ENCODE results near the gene TUBB4B.

Gene TUBB4B

DNA sequence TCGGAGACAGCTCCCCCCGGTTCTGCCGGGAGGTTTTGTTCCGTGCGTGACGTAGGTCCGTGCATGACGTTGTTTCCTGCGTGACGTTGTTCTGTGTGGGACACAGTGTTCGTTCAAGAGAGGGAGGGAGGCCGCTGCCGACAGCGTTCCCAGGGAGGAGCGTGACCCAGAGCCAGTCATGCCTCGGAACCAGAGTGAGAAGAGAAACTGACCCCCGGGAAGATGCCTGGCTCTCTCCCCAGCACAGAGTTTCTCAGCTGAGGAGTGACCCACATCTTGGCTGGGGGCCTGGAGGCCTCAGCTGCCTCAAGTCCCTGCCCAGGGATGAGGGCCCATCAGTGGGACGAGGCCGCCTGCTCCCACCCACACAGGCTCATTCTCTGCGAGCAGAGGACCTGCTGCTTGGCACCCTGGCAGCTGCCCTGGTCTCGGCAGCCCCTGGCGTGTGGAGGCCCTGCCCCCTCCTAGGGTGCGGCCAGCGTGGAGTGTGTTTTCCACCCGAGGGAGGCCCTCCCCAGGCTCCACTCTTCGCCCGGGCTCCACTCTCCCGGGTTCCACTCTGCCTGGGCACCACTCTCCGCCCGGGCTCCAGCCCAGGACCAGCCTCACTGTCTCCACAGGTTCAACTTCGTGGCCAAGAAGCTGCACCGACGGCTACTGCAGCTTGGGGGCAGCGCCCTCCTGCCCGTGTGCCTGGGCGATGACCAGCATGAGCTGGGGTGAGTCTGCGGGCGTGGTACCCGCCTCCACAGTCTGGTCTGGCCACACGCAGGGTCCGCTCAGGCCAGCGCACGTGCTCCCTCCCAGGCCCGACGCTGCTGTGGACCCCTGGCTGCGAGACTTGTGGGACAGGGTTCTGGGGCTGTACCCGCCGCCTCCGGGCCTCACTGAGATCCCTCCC, 27.7 kb upstream of the TUBB4B start:
- no peak for DNase-seq

DNA sequence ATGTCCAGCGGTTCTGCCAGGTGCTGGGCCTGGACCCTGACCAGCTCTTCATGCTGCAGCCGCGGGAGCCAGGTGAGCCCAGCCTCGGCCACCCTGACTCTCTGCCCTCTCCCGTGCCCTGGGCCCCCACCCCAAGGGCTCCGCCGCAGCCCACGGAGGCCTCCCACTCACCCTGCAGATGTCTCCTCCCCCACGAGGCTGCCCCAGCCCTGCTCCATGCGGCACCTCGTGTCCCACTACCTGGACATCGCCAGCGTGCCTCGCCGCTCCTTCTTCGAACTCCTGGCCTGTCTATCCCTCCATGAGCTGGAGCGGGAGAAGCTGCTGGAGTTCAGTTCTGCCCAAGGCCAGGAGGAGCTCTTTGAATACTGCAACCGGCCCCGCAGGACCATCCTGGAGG, 26.5 kb upstream of the TUBB4B start:
- DNase-seq: no peak

DNA sequence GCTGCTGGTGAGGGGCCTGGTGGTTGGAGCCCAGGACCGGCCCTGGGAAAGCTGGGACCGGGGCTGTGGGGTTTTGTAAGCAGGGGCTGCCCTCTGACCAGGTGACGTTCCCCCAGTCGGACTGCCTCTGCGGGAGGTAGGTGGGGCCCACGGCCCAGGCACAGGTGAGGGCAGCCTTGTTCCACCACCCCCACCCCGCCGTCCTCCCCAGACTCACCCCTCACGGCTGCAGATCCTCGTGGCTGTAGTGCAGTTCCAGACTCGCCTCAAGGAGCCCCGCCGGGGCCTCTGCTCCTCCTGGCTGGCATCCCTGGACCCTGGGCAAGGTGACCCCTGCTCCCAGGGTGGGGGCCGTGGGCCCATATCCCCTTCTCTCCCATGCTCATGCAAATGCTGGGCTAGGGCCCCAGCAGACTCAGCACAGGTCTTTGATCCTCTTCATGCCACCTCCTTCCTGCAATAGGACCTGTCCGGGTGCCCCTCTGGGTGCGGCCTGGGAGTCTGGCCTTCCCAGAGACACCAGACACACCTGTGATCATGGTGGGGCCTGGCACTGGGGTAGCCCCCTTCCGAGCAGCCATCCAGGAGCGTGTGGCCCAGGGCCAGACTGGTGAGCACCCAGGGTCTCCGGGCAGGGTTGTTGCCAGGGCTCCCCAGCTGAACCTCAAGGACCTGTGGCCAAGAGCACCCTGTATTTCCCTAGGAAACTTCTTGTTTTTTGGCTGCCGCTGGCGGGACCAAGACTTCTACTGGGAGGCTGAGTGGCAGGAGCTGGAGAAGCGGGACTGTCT, 25.7 kb upstream of the TUBB4B start:
- DNase-seq: no peak

DNA sequence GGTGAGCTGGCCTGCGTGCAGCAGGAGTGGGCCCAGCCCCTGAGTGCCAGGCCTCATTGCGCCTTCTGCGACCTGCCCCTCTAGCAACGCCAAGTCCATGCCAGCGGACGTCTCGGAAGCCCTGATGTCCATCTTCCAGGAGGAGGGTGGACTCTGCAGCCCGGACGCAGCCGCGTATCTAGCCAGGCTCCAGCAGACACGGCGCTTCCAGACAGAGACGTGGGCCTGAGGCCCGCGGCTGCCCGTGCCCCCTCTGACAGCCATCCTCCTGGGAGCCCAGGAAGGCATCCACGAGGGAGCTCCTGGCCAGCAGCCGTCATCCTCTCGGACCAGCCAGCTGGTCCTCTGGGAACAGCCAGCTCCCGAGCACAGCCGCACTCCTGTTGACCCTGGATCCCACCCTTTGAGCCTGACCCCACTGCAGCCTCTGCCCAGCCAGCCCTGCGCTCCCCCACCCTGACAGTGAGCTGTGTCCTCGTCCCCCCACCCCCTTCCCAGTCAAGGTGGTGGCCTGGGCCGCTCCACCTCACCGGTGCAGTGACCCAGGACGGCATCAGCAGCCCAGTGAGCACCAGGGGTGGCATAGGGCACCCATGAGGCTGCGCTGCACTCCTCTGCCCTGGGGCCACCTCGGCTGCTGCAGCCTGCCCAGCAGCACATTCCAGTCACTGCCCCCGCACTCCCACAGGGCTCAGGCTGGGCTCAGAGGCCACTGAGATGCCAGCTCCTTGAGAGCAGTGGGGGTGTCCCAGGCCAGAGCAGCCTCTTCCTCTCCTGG, 24.7 kb upstream of the TUBB4B start:
- DNase-seq: no peak

DNA sequence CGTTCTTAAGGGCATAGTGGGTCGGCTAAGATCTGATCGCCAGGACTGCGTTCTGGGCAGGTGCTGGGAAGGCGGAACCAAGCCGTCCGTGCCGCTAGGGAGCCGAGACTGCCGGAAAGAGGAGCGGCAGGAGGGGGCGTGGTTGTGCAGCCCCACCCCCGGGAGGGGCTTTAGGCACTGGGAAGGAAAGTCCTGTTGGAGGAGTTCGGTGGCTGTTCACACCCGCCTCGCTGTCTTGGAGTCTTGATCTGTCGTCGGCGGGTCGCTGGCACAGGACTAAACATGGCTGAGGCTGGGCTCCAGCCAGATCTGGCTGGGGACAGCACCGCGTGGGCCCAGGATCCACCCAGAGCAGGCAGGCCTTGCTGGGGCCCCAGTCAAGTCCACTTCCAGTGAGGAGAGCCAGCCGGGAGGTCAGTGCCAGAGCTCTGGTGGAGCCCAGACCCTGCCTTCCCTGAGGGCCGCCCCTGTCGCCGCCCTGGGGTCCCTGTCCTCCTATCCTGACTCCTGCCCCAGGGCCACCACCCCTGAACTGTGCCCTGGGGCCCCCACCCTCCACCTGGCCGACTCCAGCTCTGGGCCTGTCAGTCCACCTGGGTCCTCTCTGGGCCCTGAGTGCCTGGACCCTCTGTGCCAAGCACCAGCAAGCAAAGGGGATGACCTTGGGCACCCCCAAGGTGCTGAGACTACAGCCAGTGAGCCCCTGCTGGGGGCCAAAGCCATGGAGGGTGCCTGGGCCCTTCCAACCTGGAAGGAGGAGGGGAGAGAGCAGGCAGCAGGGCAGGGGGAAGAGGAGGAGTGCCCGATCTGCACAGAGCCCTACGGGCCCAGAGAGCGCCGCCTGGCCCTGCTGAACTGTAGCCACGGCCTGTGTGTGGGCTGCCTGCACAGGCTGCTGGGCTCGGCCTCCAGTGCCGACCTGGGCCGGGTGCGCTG, 23.5 kb upstream of the TUBB4B start:
- no peak for DNase-seq

DNA sequence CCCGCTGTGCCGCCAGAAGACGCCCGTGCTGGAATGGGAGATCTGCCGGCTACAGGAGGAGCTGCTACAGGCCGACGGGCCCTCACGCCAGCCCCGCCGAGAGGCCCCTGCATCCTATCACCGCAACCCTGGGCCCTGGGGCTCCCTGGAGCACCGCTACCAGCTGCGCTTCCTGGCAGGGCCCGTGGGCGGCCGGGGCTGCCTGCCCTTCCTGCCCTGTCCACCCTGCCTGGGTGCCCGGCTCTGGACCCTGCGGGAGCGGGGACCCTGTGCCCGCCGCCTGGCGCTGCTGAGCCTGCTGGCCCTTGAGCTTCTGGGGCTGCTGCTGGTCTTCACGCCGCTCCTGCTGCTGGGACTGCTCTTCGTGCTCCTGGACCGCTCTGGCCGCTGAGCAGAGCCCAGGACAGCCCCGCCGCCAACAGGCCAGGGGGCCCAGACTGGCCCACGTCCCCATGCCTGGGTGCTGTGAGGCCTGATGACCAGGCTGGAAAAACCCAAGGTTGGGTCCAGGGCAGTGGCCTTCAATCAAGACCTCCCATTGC, 22.8 kb upstream of the TUBB4B start:
- DNase-seq: no peak

DNA sequence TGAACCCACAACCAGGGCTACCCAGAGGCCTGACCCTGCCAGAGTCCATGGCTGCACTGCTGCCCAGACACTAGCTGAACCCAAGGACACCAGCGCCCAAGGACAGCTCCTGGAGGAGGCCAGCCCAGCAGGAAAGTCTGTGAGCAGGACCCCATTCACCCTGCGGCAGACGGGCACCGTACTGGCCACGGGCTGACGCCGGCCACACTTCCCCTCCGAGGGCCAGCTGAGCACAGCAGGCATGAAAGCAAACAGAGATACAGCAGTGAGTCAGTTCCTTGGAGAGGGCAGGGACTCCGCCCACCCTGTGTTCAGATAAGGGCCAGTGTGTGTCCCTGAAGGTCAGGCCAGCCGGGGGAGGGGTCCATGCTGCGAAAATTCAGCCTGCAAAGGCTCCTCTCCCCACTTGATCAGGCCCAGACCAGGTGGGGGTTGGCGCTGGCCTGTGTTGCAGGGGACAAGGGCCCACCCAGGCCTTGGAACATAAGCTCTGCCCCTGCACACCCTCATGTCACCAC, 22.3 kb upstream of the TUBB4B start:
- DNase-seq: no peak

DNA sequence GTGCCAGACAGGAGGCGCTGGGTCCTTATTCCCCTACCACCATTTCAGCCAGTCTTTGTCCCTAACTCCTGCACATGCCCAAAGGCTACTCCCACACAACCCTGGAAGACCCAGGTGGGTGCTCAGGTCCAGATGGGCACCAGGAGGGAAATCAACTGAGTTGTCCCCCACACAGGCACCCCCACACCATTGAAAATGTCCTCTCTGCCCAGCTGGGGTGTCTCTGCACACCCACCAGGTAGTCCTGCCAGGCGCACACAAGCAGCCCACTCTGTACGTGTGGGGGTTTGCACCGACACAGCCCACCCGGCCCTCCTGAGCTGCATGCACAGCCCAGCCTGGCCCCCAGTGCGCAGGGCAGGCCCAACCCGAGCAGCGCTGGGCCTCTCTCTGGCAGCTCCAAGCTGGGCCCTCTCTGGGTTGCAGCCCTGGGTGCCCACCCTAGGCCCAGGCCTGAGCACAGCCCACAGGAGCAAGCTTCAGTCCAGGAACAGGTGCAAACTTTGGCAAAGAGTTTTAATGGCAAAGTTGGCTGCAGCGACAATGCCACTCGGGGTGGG, 21.2 kb upstream of the TUBB4B start:
- no peak for DNase-seq

DNA sequence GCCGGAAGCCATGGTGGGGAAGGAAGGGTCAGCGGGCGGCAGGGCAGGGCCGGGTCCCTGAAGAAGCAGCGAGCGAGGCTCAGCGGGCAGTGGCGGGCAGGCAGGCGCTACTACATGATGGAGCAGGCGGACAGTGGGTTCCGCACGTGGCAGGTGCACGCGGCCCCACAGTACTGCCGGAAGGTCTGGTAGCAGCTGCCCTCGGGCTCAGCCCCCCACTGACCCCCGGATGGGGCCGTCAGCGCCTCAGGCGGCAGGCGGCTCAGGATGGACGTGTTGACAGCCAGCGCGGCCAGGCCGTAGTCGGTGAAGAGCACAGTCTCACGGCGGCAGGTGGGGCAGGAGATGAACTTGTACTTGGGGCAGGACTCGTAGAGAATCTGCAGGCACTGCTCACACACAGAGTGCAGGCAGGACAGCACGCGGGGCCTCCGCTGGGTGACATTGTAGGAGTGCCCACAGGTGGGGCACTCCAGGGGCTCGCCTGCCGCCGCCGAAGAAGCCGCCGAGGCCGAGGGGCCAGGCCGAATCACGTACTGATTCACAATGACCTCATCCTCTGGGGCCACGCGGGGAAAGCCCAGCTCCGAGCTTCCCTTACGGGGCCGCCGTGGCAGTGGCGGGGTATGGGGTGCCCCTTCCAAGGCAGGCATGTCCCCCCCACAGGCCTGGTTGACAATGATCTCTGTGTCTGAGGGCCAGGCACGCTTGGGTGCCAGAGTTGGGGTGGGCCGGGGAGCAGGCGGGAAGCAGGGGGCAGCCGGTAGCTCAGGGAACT, 20.6 kb upstream of the TUBB4B start:
- no peak for DNase-seq

DNA sequence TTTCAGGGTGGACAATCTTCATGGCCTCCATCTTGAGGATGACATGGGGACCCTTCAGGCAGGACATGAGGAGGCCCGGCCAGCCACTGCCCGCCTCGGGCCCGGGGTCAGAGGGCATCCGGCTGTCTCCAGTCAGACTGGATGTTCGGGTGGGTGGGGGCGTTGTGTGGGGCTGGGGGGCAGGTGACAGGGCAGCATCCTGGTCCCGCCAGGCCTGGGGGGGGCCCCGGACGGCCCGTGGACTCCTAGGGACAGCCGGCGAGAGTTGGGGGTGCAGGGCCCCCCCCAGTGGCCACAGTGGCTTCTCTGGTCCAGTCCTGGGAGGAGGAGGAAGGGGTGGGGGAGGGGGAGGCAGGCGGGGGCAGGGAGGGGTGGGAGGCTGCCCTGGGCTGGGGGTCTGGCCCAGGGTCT, 20.0 kb upstream of the TUBB4B start:
- no peak for DNase-seq

DNA sequence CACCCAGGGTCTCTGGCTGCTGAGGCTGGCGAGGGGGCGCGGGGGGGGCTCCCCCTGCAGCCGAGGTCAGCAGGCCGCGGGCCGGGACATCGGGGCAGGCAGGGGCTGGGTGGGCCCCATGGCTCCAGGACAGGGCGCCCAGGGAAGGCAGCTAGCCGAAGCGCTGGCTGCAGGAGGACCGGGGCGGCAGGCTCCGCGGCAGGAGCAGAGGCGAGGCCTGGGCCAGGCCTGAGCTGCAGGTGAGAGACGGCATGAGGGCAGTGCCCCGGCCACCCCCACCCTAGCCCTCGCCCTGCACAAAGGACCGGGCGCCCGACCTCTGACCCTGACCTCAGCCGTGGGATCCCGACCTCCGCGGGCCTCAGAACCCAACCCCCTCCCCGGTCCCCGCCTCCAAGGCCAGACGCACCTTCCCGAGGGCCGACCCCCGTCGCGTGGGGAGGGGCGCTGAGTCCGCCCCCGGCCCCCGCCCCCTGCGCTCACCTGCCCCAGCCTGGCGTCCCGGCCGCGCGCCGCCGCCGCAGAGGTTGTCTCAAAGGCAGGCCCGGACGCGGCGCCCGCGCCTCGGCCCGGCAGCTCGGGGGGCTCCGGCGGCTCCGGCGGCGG, 19.5 kb upstream of the TUBB4B start:
- no peak for DNase-seq

DNA sequence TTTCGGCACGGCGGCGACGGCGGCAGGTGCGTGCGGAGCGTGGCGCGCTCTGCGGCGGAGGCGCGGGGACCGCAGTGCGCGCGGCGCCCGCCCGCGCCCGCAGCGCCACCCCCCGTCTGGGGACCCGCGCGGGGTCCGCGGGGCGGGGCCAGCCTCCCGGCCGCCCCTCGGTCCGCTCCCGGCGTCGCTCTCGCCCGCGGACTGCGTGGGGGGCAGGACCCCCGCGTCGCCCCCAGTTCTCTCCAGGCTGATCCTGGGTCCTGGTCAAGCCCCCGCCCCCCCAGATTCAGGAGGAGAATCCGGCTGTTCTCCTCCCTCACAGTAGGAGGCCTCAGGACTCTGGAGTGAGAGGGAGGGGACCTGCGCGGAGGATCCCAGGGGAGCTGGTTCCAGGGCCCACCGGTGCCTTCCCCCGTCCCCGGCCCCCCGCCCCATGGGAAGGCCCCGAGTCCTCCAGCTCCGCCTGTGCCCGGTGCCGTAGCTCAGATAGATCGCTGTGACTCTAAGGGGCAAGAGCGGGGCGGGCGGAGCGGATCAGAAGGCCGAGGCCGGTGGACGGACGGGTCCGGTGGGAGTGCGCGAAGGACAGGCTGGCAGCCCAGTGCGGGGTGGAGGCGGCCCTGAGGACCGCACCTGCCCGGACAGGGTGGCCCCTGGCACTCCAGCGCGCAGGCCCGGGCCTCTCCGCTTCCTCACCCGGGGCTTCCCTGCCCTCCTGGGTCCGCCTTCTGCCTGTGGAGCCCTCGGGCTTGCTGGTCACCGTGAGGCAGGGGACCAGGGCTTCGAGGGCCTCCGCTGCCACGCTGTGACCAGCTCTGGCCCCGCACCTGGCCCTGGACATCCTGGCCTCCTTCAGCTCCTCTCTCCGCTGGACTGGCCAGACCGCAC, 18.7 kb upstream of the TUBB4B start, which contains the start of gene RNF208:
TSS of gene RNF208 (minus strand) at position 51 of the 888 bp plus-strand sequence. CDS start 1,028 bp downstream, outside the sequence.
- DNase-seq: no peak

DNA sequence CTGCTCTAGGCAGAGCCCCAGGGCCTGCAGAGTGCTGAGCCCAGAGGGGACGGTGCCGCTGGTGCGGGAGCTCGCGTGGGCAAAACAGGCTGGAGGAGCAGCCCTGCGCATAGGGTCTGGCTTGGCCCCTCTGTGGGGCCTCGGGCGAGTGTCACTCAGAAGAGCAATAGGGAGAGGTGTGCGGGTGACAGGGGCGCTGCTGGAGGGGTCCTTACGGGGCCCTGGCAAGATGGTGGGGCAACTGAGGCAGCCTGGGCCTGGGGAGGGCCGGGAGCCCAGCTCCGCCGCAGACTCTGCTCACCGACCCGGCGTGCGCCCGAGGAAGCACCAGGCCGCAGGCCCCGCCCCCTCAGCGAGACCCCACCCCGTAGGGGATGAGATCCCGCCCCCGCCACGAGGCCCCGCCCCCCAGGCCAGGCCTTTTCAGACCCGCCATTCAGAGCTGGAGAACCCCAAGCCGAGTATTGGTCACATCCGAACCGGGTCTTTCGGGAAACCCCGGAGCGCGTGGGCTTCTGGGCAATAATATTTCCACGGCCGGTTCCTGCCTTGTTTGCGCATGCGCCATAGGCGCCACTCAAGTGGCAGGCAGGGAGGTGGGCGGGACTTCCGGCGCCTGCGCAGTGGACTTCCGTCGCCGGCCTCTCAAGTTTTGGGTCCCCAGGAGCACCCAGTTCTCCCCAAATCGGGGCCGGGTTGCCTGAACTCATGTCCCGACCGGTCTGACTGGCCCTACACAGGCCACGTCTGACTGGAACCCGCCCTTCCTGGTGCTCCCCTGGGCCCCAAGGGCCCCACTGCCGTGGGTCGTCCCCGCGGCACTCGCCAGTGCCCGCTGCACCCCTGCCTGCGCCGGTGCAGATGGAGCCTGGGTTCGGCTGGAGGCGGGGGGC, 17.8 kb upstream of the TUBB4B start:
- peak; percentile 100 for DNase-seq

DNA sequence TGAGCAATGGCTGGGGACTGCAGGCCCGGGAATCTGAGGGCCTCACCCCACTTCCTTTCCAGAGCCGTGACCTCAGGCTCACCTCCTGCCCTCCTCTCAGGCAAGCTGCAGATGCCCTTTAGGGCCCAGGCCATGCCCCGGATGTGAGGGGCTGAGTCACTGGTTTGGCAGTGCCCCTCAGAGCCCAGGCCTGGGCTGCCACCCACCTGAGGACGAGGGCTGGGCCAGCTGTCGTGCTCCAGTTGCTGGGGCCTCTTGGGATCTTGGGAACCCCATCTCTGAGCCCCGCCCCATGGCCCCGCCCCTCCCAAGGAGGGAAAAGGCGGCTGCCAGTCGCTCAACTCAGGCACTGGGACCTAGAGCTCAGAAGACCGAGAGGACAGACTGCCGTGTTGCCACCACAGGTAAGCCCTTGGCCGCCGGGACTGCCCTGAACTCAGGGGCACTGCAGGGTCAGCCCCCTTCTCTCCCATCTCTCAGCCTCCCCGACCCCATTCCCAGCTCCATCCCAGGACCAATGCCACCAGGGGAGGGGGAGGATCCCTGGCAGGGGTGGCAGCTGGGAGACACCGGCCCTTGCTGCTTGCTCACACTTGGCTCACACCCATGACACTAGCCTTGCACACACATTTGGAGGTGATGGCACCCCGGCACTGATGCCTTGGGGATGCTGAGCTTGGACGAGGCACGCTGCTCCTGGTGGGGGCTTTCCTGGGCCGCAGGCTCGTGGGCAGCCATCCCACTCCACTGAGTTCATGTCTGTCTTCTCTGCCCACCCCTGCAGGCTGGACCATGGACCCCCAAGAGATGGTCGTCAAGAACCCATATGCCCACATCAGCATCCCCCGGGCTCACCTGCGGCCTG, 16.0 kb upstream of the TUBB4B start, which contains the start of gene CYSRT1:
TSS of gene CYSRT1 (plus strand) at position 345 of the 865 bp plus-strand sequence. CDS start at position 793, 448 bp downstream.
- DNase-seq: no peak

DNA sequence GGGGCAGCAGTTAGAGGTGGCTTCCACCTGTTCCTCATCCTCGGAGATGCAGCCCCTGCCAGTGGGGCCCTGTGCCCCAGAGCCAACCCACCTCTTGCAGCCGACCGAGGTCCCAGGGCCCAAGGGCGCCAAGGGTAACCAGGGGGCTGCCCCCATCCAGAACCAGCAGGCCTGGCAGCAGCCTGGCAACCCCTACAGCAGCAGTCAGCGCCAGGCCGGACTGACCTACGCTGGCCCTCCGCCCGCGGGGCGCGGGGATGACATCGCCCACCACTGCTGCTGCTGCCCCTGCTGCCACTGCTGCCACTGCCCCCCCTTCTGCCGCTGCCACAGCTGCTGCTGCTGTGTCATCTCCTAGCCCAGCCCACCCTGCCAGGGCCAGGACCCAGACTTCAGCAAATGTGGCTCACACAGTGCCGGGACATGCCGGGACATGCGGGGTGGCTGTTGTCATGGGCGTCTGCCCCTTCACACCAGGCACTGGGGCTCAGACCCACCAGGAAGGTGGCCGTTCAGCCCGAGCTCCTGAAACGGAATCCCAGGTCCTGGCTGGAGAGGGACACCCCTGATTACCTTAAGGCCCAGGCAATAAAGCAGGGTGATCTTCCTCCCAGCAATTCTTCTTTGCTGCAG, 15.3 kb upstream of the TUBB4B start:
- DNase-seq: no peak

All from CD4-positive, alpha-beta T cell treated with Interleukin-15 for 1 hour (primary cell).